ENCODE results near the gene EHD1. TPM values are rescaled to one million over a fixed set of nuclear protein-coding genes. Genes with fewer than 3 reads are reported as not detected.
"Not testable (repeated sequence)": the region's sequence is repeated elsewhere in the genome, so short reads cannot be mapped to it uniquely, and the experiment has no call there.

EHD1 gene
- polyA plus RNA-seq, 10 donors, result 64.4 to 115 (median 92.9) TPM

DNA sequence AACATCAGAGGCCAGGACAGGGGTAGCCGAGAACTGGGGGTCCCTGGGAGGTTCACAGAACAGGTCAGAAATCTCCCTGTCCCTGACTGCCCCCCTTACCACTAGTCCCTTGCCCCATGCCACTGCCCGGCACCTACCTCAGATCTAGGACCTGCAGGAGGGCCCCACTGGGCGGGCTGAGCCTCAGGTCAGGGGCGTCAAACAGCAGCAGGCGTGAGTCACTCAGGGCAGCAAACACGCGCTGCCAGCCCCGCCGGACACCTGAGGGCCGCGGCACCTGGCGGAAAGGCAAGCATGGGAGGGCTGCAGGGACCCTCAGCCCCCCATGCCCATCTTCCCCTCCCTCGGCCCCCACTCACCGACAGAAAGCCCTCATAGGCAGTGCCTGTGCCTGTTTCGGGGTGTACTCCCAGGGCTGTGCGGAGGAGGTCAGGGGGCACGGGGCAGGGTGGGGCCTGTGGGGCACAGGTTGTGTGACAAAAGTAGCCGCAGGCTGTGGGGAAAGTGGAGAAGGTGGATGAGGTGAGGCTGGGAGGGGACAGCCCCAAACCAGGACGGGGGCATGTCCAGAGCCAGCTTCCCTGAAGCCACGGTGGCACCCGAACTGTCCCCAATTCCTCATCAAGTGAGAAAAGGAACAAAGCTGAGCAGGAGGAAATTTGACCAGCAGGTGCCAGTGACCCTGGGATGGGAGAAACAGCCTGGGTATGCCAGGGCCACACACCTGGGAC is 45.8 kb downstream of the EHD1 start:
- no peak for DNase-seq

DNA sequence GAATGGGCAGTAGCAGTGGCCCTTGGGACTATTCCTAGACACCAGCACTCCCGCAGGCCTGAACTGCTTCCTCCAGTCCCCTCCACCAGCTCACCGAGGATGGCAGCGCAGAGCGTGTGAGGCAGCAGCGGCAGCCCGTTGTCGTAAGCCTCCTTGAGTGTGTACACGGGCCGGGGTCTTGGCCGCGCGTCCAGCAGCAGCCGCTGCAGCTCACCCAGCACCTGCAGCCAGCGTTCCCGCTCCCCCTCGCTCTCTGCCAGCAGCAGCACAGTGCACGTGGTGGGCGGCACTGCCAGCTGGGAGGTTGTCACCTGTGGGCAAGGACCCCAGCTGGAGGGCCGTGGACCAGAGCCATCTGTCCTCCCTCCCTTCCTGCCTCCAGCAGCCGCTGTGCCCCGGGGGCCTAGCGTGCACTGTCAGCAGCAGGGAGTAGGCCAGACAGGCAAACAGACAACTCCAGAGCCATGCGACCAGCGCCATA is 47.0 kb downstream of the EHD1 start:
- no peak for DNase-seq

DNA sequence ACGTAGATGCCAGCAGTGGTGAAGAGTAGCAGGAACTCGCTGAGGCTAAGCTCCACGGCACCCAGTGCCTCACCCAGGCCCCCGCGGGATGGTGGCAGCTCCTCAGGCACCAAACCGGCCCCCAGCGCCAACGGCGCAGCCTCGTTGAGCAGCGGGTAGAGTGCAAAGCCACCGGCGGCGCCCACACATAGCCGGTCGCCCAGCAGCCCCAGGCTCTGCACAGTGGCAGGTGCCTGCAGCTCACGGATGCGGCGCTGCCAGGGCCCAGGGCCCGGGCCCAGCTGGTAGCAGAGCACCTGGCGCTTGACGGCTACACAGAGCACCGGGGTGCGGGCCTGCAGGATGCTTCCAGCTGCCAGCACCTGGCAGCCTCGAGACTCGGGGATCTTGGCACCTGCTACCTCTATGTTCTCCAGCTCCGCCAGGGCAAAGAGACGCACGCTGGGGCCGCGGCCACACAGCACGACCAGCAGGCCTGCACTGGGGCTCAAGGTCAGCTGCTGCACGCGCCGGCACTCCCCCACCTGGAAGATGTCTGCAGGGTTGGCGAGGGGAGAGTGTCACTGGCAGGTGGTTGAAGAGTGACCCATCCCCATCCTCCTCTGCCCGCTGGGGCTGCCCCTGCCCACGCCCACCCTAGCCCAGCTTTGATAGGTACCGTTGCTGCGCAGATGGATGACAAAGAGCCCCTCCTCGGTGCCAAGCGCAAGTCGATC is 48.7 kb downstream of the EHD1 start:
- no peak for DNase-seq

DNA sequence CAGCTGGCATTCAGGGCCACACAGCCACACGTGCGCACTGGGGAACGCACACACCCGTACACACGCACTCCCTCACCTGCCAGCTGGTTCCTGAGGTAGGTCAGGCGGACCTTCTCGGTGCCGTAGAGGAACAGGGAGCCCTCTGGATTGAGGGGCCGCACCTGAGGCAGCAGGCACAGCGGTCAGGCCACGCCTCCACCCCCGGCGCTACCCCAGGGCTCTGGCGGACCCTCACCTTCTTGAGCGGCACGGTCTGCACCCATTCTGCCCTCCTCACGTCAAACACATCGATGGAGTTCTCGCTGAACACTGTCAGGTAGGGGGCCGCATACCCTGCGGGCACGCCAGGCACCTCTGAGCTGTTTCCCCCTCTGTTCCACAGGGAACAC is 51.0 kb downstream of the EHD1 start:
- DNase-seq, result no peak

DNA sequence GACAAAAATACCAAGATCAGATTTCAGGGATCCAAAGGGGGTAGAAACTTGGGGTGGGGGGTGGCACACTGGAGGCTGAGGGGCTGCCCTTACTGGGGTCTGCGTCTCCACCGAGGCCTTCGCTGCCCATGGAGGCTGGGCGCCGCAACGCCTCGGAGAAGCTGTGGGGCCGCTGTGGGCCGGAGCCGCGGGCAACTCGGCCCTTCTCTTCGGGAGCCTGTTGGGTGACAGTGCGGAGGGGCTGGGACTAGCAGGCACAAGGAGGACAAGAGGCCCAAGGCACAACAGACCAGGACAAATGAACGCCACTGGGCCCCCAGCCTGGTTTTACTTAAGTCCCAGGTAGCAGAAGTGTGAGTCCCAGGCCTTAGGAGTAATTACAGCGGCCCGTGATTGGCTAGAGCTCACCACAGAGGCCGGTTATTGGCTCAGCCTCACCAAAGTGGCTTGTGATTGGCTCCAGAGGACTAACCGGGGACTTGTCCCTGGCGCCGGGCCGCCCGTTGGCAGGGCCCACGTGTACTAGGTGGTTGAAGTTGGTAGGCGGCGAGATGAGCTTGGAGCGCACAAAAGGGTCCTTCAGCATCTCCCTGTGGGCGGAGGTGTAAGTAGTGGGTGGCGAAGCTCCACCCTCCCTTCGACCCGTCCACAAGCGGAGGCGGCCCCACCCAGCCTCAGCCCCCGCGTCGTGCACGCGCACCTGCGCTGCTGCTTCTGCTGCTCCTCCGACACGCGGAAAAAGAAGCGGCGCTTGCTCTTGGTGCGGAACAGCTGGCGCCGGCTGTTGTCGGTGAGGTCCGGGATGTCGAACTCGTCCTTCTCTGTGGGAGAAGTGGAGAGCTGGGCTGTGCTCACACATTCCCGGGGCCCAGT is 51.6 kb downstream of the EHD1 start:
- DNase-seq, result peak in 1 of 3 donors; percentile 44

DNA sequence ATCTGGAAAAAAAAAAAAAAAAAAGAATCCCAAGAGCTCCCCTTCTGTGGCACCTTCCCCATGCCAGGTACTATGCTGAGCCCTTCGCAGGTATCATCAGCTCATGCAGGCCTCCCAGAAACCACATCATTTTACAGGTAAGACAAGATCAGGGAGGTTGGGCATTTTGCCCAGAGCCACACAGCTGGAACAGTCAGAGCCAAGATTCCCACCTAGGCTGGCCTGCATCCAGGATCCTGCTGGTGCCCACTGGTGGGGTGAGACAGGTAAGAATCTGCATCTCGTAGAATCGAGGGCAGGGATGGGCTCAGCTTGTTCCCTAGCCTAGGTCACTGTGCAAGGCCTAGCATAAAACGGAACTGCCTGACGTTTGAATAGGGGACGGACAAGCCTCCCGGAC is 52.4 kb downstream of the EHD1 start:
- no peak for DNase-seq

DNA sequence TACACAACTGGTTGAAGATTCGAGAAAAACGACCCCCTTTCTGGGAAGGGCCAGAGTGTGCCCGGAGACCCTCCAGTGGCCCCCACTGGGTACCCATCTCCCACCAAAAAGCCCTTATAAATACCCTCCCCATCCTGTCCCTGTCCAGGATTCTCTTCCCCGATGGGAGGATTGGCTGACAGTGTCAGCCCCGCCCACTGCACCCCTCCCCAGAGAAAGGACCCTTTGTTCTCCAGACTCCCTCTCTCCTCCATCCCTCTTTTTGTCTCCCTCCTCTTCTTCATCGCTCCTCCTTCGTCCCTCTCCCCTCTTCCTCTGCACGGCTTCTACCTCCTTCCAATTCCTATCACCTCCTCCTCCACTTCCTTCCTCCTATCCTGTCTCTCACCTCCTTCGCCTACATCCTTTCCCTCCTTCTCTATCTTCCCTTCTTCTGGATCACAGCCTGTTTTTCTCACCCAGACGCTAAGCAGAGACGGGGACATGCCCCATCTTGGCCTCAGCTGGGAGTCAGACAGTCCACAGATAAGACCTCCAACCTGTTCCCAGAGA is 54.8 kb downstream of the EHD1 start:
- DNase-seq, result no peak

DNA sequence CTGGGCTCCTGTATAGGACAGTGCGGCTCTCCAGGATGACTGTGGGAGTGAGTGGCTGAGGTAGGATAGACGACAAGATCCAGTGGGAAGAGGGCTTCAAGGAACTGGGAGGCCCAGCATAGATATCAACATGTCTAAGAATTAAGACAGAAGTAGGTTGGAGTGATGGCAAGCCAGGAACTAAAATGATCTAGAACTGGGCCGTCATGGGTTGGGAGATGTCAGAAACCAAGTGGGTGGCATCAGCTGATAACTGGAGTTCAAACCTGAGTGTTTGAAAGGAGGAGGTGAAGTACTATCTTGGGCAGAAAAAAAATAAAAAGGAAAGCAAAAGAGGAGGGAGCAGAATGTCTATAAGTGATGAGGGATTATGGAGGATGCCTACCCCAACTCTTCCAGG is 60.9 kb downstream of the EHD1 start:
- no peak for DNase-seq

DNA sequence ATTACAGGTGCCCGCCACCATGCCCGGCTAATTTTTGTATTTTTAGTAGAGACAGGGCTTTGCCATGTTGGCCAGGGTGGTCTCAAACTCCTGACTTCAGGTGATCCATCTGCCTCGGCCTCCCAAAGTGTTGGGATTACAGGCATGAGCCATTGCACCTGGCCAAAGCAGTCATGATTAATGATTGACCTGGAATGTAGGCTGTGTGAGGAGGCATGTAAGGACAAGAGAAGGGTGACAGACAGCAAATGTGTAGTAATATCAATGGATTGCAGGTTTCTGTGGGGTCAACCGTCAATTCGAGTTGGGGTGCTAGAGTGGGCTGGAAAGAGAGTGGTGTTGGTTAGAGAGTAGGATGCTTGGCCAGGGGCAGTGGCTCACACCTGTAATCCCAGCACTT is 63.0 kb downstream of the EHD1 start:
- DNase-seq, result not testable (repeated sequence)

DNA sequence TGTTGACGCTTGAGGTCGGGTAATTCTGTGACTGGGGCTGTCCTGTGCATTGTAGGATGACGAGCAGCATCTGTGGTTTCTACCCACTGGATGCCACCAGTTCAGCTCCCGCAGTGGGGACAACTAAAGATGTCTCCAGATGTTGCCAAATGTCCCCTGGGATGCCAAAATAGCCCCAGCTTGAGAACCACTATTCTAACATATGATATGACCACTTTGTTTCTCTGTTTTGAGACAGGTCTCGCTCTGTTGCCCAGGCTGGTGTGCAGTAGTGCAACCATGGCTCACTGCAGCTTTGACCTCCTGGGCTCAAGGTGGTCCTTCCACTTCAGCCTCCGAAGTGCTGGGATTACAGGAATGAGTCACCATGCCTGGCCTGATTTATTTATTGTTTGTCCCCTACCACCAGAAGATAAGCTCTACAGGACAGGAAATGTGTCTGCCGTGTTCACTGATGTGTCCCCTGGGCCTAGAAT is 63.7 kb downstream of the EHD1 start:
- DNase-seq, result no peak

DNA sequence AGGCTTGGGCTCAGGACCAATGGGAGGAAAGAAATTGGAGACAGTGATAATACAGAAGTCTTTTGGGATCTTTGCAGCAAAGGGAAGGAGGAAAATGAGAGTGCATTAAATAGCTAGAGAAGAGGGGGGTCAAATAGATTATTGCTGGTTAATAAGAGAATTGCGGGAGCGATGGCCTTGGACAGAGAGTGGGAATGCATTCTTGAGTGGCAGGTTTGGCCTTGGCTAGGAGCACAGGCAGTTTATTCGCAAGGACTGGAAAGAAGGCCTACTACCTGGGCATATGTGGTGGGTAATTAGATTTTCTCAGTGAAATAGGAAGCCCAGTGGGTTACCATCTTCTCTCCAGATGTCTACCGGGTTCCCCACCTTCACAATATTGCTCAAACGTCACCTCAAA is 64.6 kb downstream of the EHD1 start:
- no peak for DNase-seq

DNA sequence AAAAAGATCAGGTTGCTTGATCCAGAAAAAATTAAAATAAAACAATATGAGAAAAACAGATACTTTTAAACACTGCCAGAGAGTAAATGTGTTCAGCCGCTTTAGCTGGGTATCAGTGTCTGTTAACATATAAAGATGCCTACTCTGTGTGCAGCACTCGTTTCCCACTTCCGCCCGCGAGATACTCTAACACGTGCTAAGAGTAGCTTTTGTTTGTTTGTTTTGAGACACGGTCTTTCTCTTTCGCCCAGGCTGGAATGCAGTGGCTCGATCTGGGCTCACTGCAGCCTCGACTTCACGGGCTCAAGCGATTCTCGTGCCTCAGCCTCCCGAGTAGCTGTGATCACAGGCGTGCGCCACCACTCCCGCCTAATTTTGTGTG is 67.5 kb downstream of the EHD1 start:
- DNase-seq, result no peak

DNA sequence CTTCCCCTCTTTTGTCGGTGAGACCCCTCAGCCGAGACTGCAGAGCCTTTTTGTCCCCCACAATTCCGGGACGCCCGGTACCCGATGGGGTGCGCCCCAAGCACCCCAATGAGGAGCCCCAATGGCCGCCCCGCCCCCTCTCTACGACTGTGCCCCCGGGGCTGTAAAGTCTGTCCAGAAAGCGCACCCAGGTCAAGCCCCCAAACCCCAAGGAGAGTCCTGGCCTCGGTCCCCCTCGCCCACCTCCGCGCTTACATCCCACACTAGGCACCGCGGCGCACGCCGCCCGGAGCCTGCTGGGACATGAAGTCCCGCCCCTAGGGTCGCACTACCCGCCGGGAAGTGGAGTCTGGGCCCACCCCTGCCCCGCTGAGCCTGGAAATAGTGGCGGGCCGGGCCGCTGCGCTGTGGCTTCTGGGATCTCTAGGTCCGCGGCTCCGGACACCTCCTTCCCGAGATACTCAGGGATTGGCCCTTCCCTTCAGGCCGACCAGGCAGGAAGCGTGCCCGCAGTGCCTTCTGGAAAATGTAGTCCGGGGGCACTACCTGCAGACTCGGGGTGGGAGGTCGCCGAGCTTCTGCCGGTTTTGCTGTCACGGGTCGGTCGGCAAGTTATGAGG is 68.0 kb downstream of the EHD1 start, which contains the start of gene MEN1:
Gene MEN1, minus strand, starts transcription at position 281 of the 620 bp plus-strand sequence. CDS start 442 bp downstream, outside the sequence.
- DNase-seq, result peak; percentile 95 to 98 (median 96)

DNA sequence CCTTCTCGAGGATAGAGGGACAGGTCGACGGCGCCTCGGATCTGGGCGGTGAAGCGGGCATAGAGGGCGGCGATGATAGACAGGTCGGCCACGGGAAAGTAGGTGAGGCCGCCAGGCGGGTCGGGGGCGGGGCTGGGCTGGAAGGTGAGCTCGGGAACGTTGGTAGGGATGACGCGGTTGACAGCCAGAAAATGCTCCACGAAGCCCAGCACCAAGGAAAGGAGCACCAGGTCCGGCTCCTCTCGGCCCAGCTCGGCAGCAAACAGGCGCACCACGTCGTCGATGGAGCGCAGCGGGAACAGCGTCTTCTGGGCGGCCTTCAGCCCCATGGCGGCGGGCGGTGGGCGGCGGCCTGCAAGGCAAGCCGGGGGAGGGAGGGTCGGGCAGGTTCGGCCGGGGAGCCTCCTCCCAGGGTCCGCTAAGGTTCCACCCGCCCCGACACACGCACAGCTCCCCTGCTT is 68.6 kb downstream of the EHD1 start:
- DNase-seq, result peak in 2 of 3 donors; percentile 23 to 27

DNA sequence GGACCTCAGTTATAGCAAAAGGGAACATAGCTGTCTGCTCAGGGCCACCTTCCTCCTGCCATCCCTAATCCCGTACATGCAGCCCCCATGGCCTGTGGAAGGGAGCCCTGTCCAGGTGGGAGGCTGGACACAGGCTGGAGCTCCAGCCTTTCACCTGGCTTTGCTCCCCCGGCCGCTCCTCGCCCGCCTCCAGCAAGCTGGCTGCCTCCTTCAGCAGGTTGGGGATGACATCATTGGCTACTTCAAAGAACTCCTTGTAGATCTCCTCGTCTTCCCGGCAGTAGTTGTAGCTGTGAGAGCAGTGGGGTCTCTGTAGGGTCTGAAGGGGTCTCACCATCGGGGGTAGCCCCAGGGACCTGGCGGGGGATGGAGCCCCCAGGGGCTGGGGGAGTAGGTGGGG is 72.9 kb downstream of the EHD1 start:
- DNase-seq, result no peak

DNA sequence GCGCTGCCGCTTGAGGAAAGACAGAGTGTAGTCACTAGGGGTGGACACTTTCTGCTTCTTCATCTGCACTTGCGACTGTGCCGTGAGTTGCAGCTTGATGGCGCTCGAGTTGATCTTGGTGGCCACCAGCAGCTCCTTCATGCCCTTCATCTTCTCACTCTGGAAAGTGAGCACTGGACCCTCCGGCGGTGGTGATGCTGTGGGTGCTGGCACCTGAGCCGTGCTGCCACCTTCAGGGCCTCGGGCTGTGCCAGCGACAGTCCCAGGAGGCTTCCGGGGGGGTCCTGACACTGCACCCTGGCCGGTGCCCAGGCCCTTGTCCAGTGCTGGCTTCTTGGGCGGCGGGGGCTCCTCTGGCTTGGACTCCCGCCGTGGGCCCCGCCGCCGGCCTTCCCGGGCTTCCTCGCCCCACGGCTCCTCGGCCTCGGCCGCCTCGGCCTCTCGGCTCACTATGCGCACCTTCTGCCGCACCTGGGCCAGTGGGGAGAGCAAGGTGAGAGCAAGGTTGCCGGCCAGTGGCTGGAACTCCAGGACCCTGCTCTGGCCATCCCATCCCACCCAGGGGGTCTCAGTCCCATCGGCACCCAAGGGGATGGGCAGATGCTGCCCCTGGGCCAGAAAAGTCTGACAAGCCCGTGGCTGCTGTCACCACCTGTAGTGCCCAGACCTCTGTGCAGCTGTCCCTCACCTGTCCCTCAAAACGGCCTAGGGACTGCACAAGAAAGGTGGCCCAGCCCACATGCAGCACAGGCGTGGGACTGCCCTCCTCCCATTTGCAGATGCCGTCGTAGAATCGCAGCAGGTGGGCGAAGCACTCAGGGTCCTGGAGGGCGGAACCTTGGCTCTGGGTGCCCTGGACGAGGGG is 73.8 kb downstream of the EHD1 start:
- no peak for DNase-seq

DNA sequence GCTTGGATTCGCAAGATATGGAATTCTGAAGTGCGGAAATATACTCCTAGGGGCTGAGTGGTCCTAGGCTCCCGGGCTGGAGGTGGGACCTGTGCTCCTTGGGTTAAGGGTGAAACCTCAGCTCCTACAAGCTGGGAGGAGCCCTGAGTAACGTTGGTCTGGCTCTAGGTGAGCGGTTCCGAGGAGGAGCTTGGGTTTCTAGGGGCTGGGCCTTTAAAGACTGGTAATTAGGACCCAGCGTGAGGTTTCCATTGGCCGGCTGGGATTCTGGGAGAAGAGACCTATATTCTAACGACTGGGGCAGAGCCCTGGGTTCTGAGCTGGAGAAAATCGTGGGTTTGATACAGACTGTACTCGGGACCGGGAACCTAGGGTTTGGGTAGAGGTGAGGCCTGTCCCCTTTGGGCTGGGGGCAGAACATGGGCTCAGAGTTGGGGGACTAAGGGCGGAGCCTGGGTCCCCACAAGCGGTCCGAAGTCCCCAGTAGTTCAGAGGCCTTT is 74.5 kb downstream of the EHD1 start:
- DNase-seq, result no peak

DNA sequence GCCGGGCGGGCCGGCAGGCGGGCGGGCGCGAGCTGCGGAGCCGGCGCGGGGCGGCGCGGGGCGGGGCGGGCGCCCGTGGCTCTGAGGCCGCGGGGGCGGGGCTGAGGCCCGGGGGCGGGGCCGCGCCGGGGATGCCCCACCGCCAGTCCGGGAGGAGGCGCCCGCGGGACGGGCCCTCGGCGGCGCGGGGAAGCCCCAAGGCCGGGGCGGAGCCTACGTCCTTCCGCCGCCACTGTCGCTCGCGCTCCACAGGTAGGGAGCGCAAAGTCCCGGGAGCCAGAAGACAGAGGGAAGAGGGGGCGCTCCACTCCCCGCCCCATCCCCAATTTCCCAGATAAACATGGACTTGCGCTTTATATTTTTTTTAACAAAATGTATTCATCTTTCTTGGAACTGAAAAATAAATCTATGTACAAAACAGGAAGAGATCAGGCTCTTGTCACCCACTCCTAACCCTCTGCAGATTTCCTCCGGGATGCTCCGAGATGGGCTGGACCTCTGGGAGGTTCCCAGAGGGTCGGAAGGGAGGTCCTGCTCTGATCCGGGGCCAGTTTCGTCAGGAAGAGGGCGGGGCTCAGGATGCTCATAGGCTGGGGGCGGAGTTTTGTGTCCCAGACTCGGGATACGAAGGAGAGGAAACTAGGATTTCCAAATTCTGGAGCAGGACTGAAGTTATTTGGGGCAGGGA is 75.1 kb downstream of the EHD1 start, which contains the start of gene MAP4K2:
Gene MAP4K2, minus strand, starts transcription at position 57 of the 688 bp plus-strand sequence. CDS start 65 bp downstream, outside the sequence.
- DNase-seq, result peak; percentile 79 to 93 (median 87)
